Right lobe of liver (tissue), 4 donors: ENCODE measurements around the gene TPR.

Source experiments
- POLR2A ChIP-seq: fragments of 450-650 bp; IDR thresholded peaks from one replicate; pipeline ENCODE4 v1.6.1; 2017; ENCODE audit warnings: antibody characterized with exemption, mild to moderate bottlenecking
- TF ChIP-seq, protein P1 (sequence below), 4 donors: fragments of 200-600 bp in 3 of 4; fragments of 450-650 bp in 1 of 4; IDR thresholded peaks; one replicate each; pipeline versions ENCODE4 v1.5.1 to v1.8.0; 2016 to 2022; ENCODE audit warnings: antibody characterized with exemption in 4 of 4, mild to moderate bottlenecking in 2 of 4
- donor health status: DM: no; HTN: no; CAD: no.
- donor health status: DM: no; HTN: no; CAD: no.
- donor health status: DM: no; HTN: yes; CAD: no.

DNA sequence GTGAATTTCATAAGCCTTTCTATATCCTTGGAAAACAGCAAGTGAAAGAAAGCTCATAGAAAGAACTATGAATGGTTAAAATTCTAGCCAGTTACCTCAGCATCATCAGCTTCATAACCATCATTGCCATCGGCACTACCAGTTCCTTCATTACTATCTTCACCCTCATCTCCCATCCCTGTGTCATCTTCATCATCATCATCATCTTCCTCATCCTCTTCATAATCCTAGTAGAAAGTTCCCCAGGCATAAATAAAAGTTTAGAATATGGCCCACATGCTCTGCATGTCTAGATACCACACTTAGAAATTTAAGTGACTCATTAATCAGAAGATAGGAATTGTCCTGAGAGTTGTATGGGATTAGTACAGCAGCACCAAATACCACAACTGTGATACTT is 49.0 kb downstream of the TPR start:
- TF ChIP-seq, protein P1, sequence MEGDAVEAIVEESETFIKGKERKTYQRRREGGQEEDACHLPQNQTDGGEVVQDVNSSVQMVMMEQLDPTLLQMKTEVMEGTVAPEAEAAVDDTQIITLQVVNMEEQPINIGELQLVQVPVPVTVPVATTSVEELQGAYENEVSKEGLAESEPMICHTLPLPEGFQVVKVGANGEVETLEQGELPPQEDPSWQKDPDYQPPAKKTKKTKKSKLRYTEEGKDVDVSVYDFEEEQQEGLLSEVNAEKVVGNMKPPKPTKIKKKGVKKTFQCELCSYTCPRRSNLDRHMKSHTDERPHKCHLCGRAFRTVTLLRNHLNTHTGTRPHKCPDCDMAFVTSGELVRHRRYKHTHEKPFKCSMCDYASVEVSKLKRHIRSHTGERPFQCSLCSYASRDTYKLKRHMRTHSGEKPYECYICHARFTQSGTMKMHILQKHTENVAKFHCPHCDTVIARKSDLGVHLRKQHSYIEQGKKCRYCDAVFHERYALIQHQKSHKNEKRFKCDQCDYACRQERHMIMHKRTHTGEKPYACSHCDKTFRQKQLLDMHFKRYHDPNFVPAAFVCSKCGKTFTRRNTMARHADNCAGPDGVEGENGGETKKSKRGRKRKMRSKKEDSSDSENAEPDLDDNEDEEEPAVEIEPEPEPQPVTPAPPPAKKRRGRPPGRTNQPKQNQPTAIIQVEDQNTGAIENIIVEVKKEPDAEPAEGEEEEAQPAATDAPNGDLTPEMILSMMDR (IDR thresholded peaks at IDR 0.05), result no peak
- no peak for TF ChIP-seq POLR2A
